ENCODE measurements around the gene NEK5.

GRCh38 chr13:52097197-52097596 lies 31.7 kb downstream of the NEK5 start:
- TF ChIP-seq POLR2A (IDR thresholded peaks at IDR 0.05; ENCODE audit: low read depth, low read length) (no peak), EZH2 (IDR thresholded peaks at IDR 0.05; ENCODE audit: borderline replicate concordance, low read depth, low read length, severe bottlenecking) (no peak), POLR2AphosphoS5 (IDR thresholded peaks at IDR 0.05; ENCODE audit: insufficient read depth, low read depth, low read length) (no peak), CTCF (IDR thresholded peaks at IDR 0.05; ENCODE audit: extremely low read depth in 1 of 2, insufficient read depth in 1 of 2, low read depth in 1 of 2, low read length in 2 of 2) (no peak), MYC (IDR thresholded peaks at IDR 0.05; ENCODE audit: low read depth, low read length) (no peak)
- TF ChIP-seq, protein P1, sequence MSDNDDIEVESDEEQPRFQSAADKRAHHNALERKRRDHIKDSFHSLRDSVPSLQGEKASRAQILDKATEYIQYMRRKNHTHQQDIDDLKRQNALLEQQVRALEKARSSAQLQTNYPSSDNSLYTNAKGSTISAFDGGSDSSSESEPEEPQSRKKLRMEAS (IDR thresholded peaks at IDR 0.05; ENCODE audit: insufficient read depth, insufficient read length), result no peak

Data from endothelial cell of umbilical vein (primary cell).